WTC11 (cell line): Measurements from ENCODE around the gene ESR2.

Experiments used
- PRRX2 ChIP-seq: fragments of 250-450 bp; sonication (Bioruptor Pico); IDR thresholded peaks from 2 replicates; pipeline ENCODE4 v1.8.0; 2021; ENCODE audit warnings: mild to moderate bottlenecking
- ZNF232 ChIP-seq: sonication (generic); formaldehyde crosslinking; IDR thresholded peaks from 2 replicates; pipeline ENCODE4 v1.8.0; 2022; ENCODE audit warnings: mild to moderate bottlenecking, missing genetic modification reagents
- TF ChIP-seq, protein P1 (sequence below): fragments of 200-600 bp; IDR thresholded peaks from 2 replicates; pipeline ENCODE4 v1.8.0; 2022; ENCODE audit warnings: antibody characterized with exemption
- TF ChIP-seq, protein P2 (sequence below): sonication (generic); formaldehyde crosslinking; IDR thresholded peaks from 2 replicates; pipeline ENCODE4 v1.8.0; 2022; ENCODE audit warnings: mild to moderate bottlenecking, missing genetic modification reagents
- TF ChIP-seq, protein P3 (sequence below): sonication (generic); formaldehyde crosslinking; IDR thresholded peaks from 2 replicates; pipeline ENCODE4 v1.8.1; 2023; ENCODE audit warnings: mild to moderate bottlenecking, missing genetic modification reagents, moderate library complexity
- TF ChIP-seq, protein P4 (sequence below): sonication (generic); formaldehyde crosslinking; IDR thresholded peaks from 2 replicates; pipeline ENCODE4 v1.8.0; 2022; ENCODE audit warnings: mild to moderate bottlenecking, missing genetic modification reagents

DNA sequence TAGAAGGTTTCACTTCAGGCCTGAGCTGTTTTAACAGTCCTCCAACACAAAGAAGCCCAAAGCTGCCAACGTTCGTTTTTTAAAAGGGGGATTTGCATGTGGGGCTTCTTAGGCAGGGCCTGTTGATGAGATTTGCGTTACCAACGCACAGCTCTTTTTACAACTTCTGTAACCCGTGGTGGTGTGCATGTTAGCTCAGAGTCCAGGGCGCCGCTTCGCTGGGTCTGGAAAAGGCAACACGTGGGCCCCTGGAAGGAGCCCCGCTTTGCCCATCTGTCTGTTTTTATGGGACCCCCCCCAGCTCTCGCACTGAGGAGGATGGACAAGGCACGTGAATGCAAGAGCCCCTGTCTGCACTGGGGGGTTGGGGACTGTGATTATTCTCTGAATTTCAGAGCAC lies 84.0 kb downstream of the ESR2 start:
- TF ChIP-seq, protein P1, sequence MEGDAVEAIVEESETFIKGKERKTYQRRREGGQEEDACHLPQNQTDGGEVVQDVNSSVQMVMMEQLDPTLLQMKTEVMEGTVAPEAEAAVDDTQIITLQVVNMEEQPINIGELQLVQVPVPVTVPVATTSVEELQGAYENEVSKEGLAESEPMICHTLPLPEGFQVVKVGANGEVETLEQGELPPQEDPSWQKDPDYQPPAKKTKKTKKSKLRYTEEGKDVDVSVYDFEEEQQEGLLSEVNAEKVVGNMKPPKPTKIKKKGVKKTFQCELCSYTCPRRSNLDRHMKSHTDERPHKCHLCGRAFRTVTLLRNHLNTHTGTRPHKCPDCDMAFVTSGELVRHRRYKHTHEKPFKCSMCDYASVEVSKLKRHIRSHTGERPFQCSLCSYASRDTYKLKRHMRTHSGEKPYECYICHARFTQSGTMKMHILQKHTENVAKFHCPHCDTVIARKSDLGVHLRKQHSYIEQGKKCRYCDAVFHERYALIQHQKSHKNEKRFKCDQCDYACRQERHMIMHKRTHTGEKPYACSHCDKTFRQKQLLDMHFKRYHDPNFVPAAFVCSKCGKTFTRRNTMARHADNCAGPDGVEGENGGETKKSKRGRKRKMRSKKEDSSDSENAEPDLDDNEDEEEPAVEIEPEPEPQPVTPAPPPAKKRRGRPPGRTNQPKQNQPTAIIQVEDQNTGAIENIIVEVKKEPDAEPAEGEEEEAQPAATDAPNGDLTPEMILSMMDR: no peak
- TF ChIP-seq, protein P2, sequence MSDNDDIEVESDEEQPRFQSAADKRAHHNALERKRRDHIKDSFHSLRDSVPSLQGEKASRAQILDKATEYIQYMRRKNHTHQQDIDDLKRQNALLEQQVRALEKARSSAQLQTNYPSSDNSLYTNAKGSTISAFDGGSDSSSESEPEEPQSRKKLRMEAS (CRISPR knock-in tag): no peak
- TF ChIP-seq ZNF232 (CRISPR knock-in tag) (no peak), PRRX2 (CRISPR knock-in tag) (no peak)
- TF ChIP-seq, protein P3, sequence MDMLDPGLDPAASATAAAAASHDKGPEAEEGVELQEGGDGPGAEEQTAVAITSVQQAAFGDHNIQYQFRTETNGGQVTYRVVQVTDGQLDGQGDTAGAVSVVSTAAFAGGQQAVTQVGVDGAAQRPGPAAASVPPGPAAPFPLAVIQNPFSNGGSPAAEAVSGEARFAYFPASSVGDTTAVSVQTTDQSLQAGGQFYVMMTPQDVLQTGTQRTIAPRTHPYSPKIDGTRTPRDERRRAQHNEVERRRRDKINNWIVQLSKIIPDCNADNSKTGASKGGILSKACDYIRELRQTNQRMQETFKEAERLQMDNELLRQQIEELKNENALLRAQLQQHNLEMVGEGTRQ (CRISPR knock-in tag): no peak
- TF ChIP-seq, protein P4, sequence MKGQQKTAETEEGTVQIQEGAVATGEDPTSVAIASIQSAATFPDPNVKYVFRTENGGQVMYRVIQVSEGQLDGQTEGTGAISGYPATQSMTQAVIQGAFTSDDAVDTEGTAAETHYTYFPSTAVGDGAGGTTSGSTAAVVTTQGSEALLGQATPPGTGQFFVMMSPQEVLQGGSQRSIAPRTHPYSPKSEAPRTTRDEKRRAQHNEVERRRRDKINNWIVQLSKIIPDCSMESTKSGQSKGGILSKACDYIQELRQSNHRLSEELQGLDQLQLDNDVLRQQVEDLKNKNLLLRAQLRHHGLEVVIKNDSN (CRISPR knock-in tag): no peak
